Prostate gland (tissue), 2 donors: ENCODE results near the gene FEM1A. TPM values are rescaled to one million over a fixed set of nuclear protein-coding genes. Genes with fewer than 3 reads are reported as not detected.
"Not testable (repeated sequence)": the region's sequence is repeated elsewhere in the genome, so short reads cannot be mapped to it uniquely, and the experiment has no call there.

Experiments used
- DNase-seq: peaks from one replicate; pipeline ENCODE4 v3.0.0-alpha.2; 2019; ENCODE audit warnings: low spot score
- H3K27ac ChIP-seq, 2 donors: fragments of 200-600 bp; sonication (generic); 2 replicates each; pipeline ENCODE4 v1.5.1; 2017 to 2019
- H3K27me3 ChIP-seq: fragments of 200-600 bp; sonication (generic); replicated peaks from 2 replicates; pipeline ENCODE4 v1.5.1; 2019; ENCODE audit not compliant: insufficient read depth
- H3K36me3 ChIP-seq, 2 donors: fragments of 200-600 bp; sonication (generic); 1 replicate in 1 of 2; 2 replicates in 1 of 2; pipeline versions ENCODE4 v1.5.1 to v1.8.1; 2017 to 2019
- H3K4me1 ChIP-seq: fragments of 200-600 bp; sonication (generic); replicated peaks from 2 replicates; pipeline ENCODE4 v1.5.1; 2019
- H3K4me3 ChIP-seq, 2 donors: fragments of 200-600 bp; sonication (generic); 2 replicates each; pipeline ENCODE4 v1.5.1; 2017 to 2019
- H3K9me3 ChIP-seq: fragments of 200-600 bp; sonication (generic); 2 replicates; pipeline ENCODE4 v1.5.1; 2017
- CTCF ChIP-seq, 4 experiments: fragments of 200-600 bp in 2 of 4; fragments of 450-650 bp in 2 of 4; sonication (generic) in 2 of 4; IDR thresholded peaks; 1 replicate in 3 of 4; 2 replicates in 1 of 4; pipeline ENCODE4 v1.5.1; 2016 to 2019; ENCODE audit warnings: antibody characterized with exemption in 4 of 4, mild to moderate bottlenecking in 2 of 4, moderate library complexity in 2 of 4
- POLR2A ChIP-seq: fragments of 450-650 bp; IDR thresholded peaks from one replicate; pipeline ENCODE4 v1.6.1; 2016; ENCODE audit warnings: antibody characterized with exemption, mild to moderate bottlenecking
- POLR2AphosphoS5 ChIP-seq: sonication (generic); formaldehyde crosslinking; IDR thresholded peaks from one replicate; pipeline ENCODE4 v1.6.1; 2017; ENCODE audit warnings: antibody characterized with exemption
- WGBS: methylation state at CpG from one replicate; pipeline ENCODE4 v1.1.5; 2018; 5-methylcytosine and 5-hydroxymethylcytosine counted together
- intact Hi-C: fragments of 100-400 bp; cut with DNase I; formaldehyde crosslinking; loops from one replicate; pipeline ENCODE4 v1.14.2; 2022
- total RNA-seq, 2 donors: library from RNA; depleted of rRNA; stranded (reverse); fragments of >200 nt; gene quantifications; one replicate each; pipeline ENCODE4 v1.1.0, GENCODE V29; 2016

The FEM1A gene
- total RNA-seq, 2 donors from 2014 or later: 20.7 to 30.4 TPM

GRCh38 chr19:4832776-4833175, 41.2 kb downstream of the FEM1A start:
- no peaks in the 10 kb centered on the region for H3K9me3 ChIP-seq
- no peaks in the 10 kb centered on the region for H3K27me3 ChIP-seq
- no peak overlapping the region for H3K27ac ChIP-seq
- peaks cover 2% of the 10 kb centered on the region for H3K4me1 ChIP-seq
- H3K36me3 ChIP-seq: no peaks in the 10 kb centered on the region
- no peak overlapping the region for H3K4me3 ChIP-seq
- TF ChIP-seq CTCF (IDR thresholded peaks at IDR 0.05): no peak
- intact Hi-C loops: no loop called here
- 90% methylated on average over 5 of the region's 5 CpGs for WGBS
- no peak for DNase-seq

- no peaks in the 10 kb centered on the region for H3K4me1 ChIP-seq
- TF ChIP-seq CTCF (IDR thresholded peaks at IDR 0.05) (no peak), POLR2A (no peak), POLR2AphosphoS5 (no peak)
- no peak overlapping the region for H3K27ac ChIP-seq
- 91% methylated on average over 17 of the region's 17 CpGs for WGBS
- H3K36me3 ChIP-seq: peaks cover 0 to 5% of the 10 kb centered on the region in 2 donors
- intact Hi-C loops: no loop called here
- no peaks in the 10 kb centered on the region for H3K9me3 ChIP-seq
- no peak overlapping the region for H3K4me3 ChIP-seq
- DNase-seq: no peak
- no peaks in the 10 kb centered on the region for H3K27me3 ChIP-seq
Observed at GRCh38 chr19:4839192-4839591, 47.7 kb downstream of the FEM1A start.

- DNase-seq: no peak
- Histone ChIP-seq H3K27ac (no peak overlapping the region), H3K27me3 (no peaks in the 10 kb centered on the region), H3K4me3 (no peak overlapping the region), H3K9me3 (no peaks in the 10 kb centered on the region), H3K4me1 (no peaks in the 10 kb centered on the region), H3K36me3 (peaks cover 5 to 7% of the 10 kb centered on the region in 2 donors)
- 96% methylated on average over 6 of the region's 6 CpGs for WGBS
- TF ChIP-seq POLR2AphosphoS5 (no peak), POLR2A (no peak)
- intact Hi-C loops: no loop called here
Observed at GRCh38 chr19:4843647-4843965, 52.1 kb downstream of the FEM1A start.

- intact Hi-C loops: no loop called here
- DNase-seq: no peak
- Histone ChIP-seq H3K27ac (no peak overlapping the region), H3K9me3 (no peaks in the 10 kb centered on the region), H3K27me3 (no peaks in the 10 kb centered on the region), H3K36me3 (peaks cover 3 to 5% of the 10 kb centered on the region in 2 donors), H3K4me3 (no peak overlapping the region), H3K4me1 (no peaks in the 10 kb centered on the region)
- TF ChIP-seq CTCF (IDR thresholded peaks at IDR 0.05) (no peak), POLR2A (no peak), POLR2AphosphoS5 (no peak)
- WGBS: 63% methylated on average over 10 of the region's 10 CpGs
Observed at GRCh38 chr19:4844348-4845179, 53.0 kb downstream of the FEM1A start.

GRCh38 chr19:4845975-4846374, 54.4 kb downstream of the FEM1A start:
- peak; percentile 21 for TF ChIP-seq POLR2AphosphoS5
- H3K27ac ChIP-seq, intact Hi-C loops, DNase-seq, H3K4me1 ChIP-seq, H3K36me3 ChIP-seq, H3K27me3 ChIP-seq, H3K4me3 ChIP-seq, H3K9me3 ChIP-seq: not testable (repeated sequence)
- WGBS: 58% methylated on average over 9 of the region's 9 CpGs
